HG02642 (cell line): ENCODE measurements around the gene LCE3E.

ENCODE experiments used
- ATAC-seq: cut with Tn5 transposase; IDR thresholded peaks from one replicate; pipeline ENCODE4 v1.9.1; 2021; ENCODE audit warnings: mild to moderate bottlenecking; ENCODE audit not compliant: unreplicated experiment, poor library complexity

LCE3E gene

DNA sequence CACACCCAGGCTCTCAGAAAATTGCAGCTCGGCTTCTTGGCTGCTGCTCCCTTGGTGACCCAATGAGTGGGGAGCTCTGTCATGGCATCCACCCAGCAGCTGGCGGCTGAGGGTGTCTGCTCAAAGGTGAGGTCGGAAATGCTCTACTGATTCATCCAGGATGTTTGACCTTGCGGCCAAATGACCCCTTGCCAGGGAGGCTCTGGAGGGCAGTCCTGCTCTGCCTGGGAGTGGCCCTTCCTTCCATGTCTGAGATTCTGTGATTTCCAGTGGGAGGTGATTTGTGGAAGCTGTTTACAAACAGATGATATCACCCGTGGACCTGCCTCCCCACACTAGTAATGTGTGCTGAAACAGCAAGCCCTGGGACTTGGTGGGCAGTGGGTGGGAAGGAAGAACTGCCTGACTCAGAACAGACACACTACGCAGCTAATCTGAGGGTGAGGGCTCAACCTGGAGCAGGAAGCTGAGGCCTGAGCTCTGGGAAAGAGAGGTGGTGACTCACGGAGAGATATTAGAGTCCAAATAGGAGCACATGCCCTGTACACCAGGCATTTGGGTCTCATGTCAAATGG, 49.3 kb downstream of the LCE3E start:
- ATAC-seq, result no peak

DNA sequence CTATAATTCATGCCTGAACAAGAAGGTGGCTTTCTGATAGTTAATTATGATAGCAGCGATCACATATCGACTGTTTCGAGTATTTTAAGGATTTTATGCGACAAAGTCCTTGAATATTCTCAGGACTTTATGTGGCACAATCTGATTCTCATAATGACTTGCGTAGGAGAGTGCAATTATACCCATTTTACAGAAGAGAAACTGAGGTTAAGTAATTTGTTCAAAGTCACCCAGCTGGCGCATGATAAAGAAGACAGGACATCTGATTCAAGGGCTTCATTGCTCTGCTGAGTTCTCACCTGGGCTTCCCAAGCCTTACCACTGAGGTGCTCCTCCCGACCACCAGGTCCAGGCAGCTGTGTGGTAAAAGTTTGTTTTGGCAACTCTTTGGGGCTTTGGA, 50.5 kb downstream of the LCE3E start:
- ATAC-seq, result no peak
